IMR-90 (cell line): ENCODE data around the gene CGNL1. TPM values are rescaled to one million over a fixed set of nuclear protein-coding genes. Genes with fewer than 3 reads are reported as not detected.
A peak's percentile ranks its signal among the peaks of the same experiment; 100 is the strongest.

Source experiments
- ATAC-seq: fragments of 200-7000 bp; cut with Tn5 transposase; 2 replicates; pipeline ENCODE4 v1.9.1; 2020; ENCODE audit warnings: low read depth, mild to moderate bottlenecking, moderate library complexity
- BruUV-seq: library from RNA; stranded (reverse); fragments of 400-500 nt; replicated peaks from 2 replicates; lab custom pipeline; 2021; lab: Mats Ljungman, UMichigan
- CTCF ChIA-PET: fragments of 300-600 bp; formaldehyde crosslinking; extraction: SDS; loops from one replicate; lab custom pipeline; 2021; ENCODE audit warnings: antibody characterized with exemption; lab: Yijun Ruan, JAX
- POLR2A ChIA-PET: fragments of 300-600 bp; sonication (Branson Sonifier 250); formaldehyde crosslinking; loops from one replicate; lab custom pipeline; 2022; ENCODE audit warnings: antibody characterized with exemption; ENCODE audit not compliant: unreplicated experiment; lab: Charles Lee
- DNase-seq: peaks from one replicate; pipeline ENCODE4 v3.0.0; 2013
- H2AFZ ChIP-seq: replicated peaks from 2 replicates; pipeline ENCODE3; 2013; ENCODE audit warnings: low read length, mild to moderate bottlenecking; ENCODE audit not compliant: poor library complexity
- H2AK5ac ChIP-seq: 2 replicates; pipeline ENCODE4 v1.6.1; 2013; ENCODE audit warnings: low read depth, low read length, inconsistent platforms
- H2AK9ac ChIP-seq: replicated peaks from 2 replicates; pipeline ENCODE3; 2013; ENCODE audit warnings: mild to moderate bottlenecking, low read depth, low read length, moderate library complexity; ENCODE audit not compliant: poor library complexity
- H2BK120ac ChIP-seq: 2 replicates; pipeline ENCODE4 v1.6.1; 2013; ENCODE audit warnings: low read depth, low read length, inconsistent platforms
- H2BK15ac ChIP-seq: 3 replicates; pipeline ENCODE4 v1.6.1; 2013; ENCODE audit warnings: low read depth, low read length, inconsistent platforms
- H2BK20ac ChIP-seq: 2 replicates; pipeline ENCODE4 v1.6.1; 2013; ENCODE audit warnings: low read depth, mild to moderate bottlenecking, inconsistent platforms, low read length, moderate library complexity
- H2BK5ac ChIP-seq: 2 replicates; pipeline ENCODE4 v1.6.1; 2013; ENCODE audit warnings: mild to moderate bottlenecking, low read depth, low read length, inconsistent platforms; ENCODE audit not compliant: poor library complexity, severe bottlenecking
- H3K14ac ChIP-seq: replicated peaks from 2 replicates; pipeline ENCODE4 v1.6.1; 2013; ENCODE audit warnings: low read depth, low read length, inconsistent platforms
- H3K18ac ChIP-seq: 2 replicates; pipeline ENCODE4 v1.6.1; 2013; ENCODE audit warnings: low read depth, low read length, control low read depth
- H3K23ac ChIP-seq: 2 replicates; pipeline ENCODE4 v1.6.1; 2013; ENCODE audit warnings: low read depth, low read length, inconsistent platforms
- H3K27ac ChIP-seq: 2 replicates; pipeline ENCODE4 v1.5.1; 2013; ENCODE audit warnings: mild to moderate bottlenecking, control low read depth, low read length; ENCODE audit not compliant: insufficient read depth
- H3K27me3 ChIP-seq: 2 replicates; pipeline ENCODE4 v1.6.1; 2013; ENCODE audit warnings: low read length; ENCODE audit not compliant: control insufficient read depth, insufficient read depth
- H3K36me3 ChIP-seq: 2 replicates; pipeline ENCODE4 v1.6.1; 2013; ENCODE audit warnings: low read length, mixed read lengths; ENCODE audit not compliant: control insufficient read depth, insufficient read depth
- H3K4ac ChIP-seq: 2 replicates; pipeline ENCODE4 v1.6.1; 2013; ENCODE audit warnings: low read depth, low read length, inconsistent platforms
- H3K4me1 ChIP-seq: 2 replicates; pipeline ENCODE4 v1.6.1; 2013; ENCODE audit warnings: low read length, mixed read lengths; ENCODE audit not compliant: control insufficient read depth, insufficient read depth
- H3K4me2 ChIP-seq: 2 replicates; pipeline ENCODE4 v1.6.1; 2013; ENCODE audit warnings: low read depth, mild to moderate bottlenecking, control low read depth, low read length, moderate library complexity
- H3K4me3 ChIP-seq: 2 replicates; pipeline ENCODE4 v1.5.1; 2013; ENCODE audit warnings: low read depth, mild to moderate bottlenecking, control low read depth, low read length, moderate library complexity; ENCODE audit not compliant: insufficient read depth
- H3K56ac ChIP-seq: 2 replicates; pipeline ENCODE4 v1.6.1; 2013; ENCODE audit warnings: low read length, inconsistent platforms; ENCODE audit not compliant: insufficient read depth; ENCODE audit errors: extremely low read depth
- H3K79me1 ChIP-seq, 2 experiments: 2 replicates each; pipeline ENCODE4 v1.6.1; 2013; ENCODE audit warnings: low read length in 2 of 2, inconsistent platforms in 1 of 2, low read depth in 1 of 2
- H3K9ac ChIP-seq: 2 replicates; pipeline ENCODE4 v1.6.1; 2013; ENCODE audit warnings: low read depth, low read length, control low read depth
- H3K9me1 ChIP-seq: 2 replicates; pipeline ENCODE4 v1.6.1; 2013; ENCODE audit warnings: low read length, inconsistent platforms; ENCODE audit not compliant: insufficient read depth
- H3K9me3 ChIP-seq: 2 replicates; pipeline ENCODE4 v1.6.1; 2013; ENCODE audit warnings: low read length; ENCODE audit not compliant: control insufficient read depth, insufficient read depth
- H4K20me1 ChIP-seq: 2 replicates; pipeline ENCODE4 v1.6.1; 2013; ENCODE audit warnings: low read length, inconsistent platforms; ENCODE audit not compliant: insufficient read depth
- H4K5ac ChIP-seq: 2 replicates; pipeline ENCODE4 v1.6.1; 2013; ENCODE audit warnings: mild to moderate bottlenecking, low read depth, low read length, control low read depth
- H4K8ac ChIP-seq, 2 experiments: 2 replicates each; pipeline ENCODE4 v1.6.1; 2013; ENCODE audit warnings: low read depth in 2 of 2, low read length in 2 of 2, control low read depth in 1 of 2, inconsistent platforms in 1 of 2
- H4K91ac ChIP-seq: 2 replicates; pipeline ENCODE4 v1.6.1; 2013; ENCODE audit warnings: low read depth, low read length, inconsistent platforms; ENCODE audit not compliant: insufficient read depth
- BHLHE40 ChIP-seq: fragments of 150-350 bp; IDR thresholded peaks from 2 replicates; pipeline ENCODE4 v1.6.1; 2016; ENCODE audit warnings: mild to moderate bottlenecking, low read depth, low read length
- FOS ChIP-seq: fragments of 150-350 bp; IDR thresholded peaks from 2 replicates; pipeline ENCODE4 v1.6.1; 2016; ENCODE audit warnings: low read depth, low read length
- WGBS, 2 experiments: methylation state at CpG; one replicate each; pipeline versions ENCODE4 v1.1.5 to v1.1.7; 2013; ENCODE audit warnings: missing lambda C conversion rate in 2 of 2; ENCODE audit not compliant: insufficient read length in 1 of 2; ENCODE audit errors: extremely low coverage in 2 of 2; 5-methylcytosine and 5-hydroxymethylcytosine counted together
- dilution Hi-C: fragments of 300-500 bp; cut with HindIII; formaldehyde crosslinking; loops from one replicate; pipeline ENCODE4 v1.14.3; 2018; ENCODE audit warnings: low sequenced_read_pairs; ENCODE audit not compliant: unreplicated experiment
- in situ Hi-C: fragments of 300-500 bp; cut with MboI; formaldehyde crosslinking; loops from 3 replicates; pipeline ENCODE4 v1.14.3; 2019; ENCODE audit warnings: low sequenced_read_pairs, inconsistent platforms, mixed read lengths
- intact Hi-C: fragments of 100-400 bp; cut with micrococcal nuclease; formaldehyde crosslinking; loops from 2 replicates; pipeline ENCODE4 v1.10.0; 2022
- polyA plus RNA-seq, 3 experiments: library from polyadenylated mRNA; depleted of rRNA; stranded (reverse); fragments of >200 nt; gene quantifications; 2 replicates each; pipeline ENCODE4 v1.2.3, GENCODE V29; 2012; ENCODE audit warnings: low replicate concordance in 1 of 3
- total RNA-seq: library from RNA; depleted of rRNA; stranded (reverse); fragments of >200 nt; gene quantifications from 2 replicates; pipeline ENCODE4 v1.2.3, GENCODE V29; 2012

Gene CGNL1
- total and polyA plus RNA-seq, 2 of the 4 experiments (the other 2 are of a cell fraction) = 0.07 to 0.18 TPM

- intact Hi-C loops = loop anchor here (5.0 kb wide), 1 partner anchor 97 kb away; no protein-coding TSS in a partner anchor
- no peak overlapping the region for H4K8ac ChIP-seq
- H3K9me3 ChIP-seq = no peaks in the 10 kb centered on the region
- no peak overlapping the region for H3K18ac ChIP-seq
- no peak overlapping the region for H3K4me3 ChIP-seq
- no peaks in the 10 kb centered on the region for H4K20me1 ChIP-seq
- no peaks in the 10 kb centered on the region for H3K36me3 ChIP-seq
- POLR2A ChIA-PET = no interaction called here
- H3K27ac ChIP-seq = no peak overlapping the region
- no TSS peak for BruUV-seq
- H3K4me1 ChIP-seq = peaks cover 3% of the 10 kb centered on the region
- no peak overlapping the region for H2AK5ac ChIP-seq
- no peak overlapping the region for H3K4me2 ChIP-seq
- TF ChIP-seq FOS (peak; percentile 25; the same call in 1 of the 2 replicates), BHLHE40 (no peak)
- WGBS, 2 experiments = no CpG with 5 or more reads among the region's 2 CpGs
- CTCF ChIA-PET = no interaction called here
- no peak overlapping the region for H2BK15ac ChIP-seq
- peaks cover 41% of the 10 kb centered on the region for H3K27me3 ChIP-seq
- DNase-seq (peak; percentile 72), ATAC-seq (peak; percentile 91)
- H2AFZ ChIP-seq = no peak overlapping the region
- dilution Hi-C loops = no loop called here
- no peak overlapping the region for H2BK5ac ChIP-seq
- no peak overlapping the region for H3K56ac ChIP-seq
- in situ Hi-C loops = no loop called here
- no peaks in the 10 kb centered on the region for H3K79me1 ChIP-seq
- H2BK120ac ChIP-seq = no peak overlapping the region
- H3K14ac ChIP-seq = no peak overlapping the region
- H3K23ac ChIP-seq = no peak overlapping the region
- H4K5ac ChIP-seq = no peak overlapping the region
- H3K9me1 ChIP-seq = no peaks in the 10 kb centered on the region
- no peak overlapping the region for H2AK9ac ChIP-seq
- H3K9ac ChIP-seq = no peak overlapping the region
- H2BK20ac ChIP-seq = no peak overlapping the region
- H3K4ac ChIP-seq = no peak overlapping the region
- H4K91ac ChIP-seq = no peak overlapping the region
Measured at GRCh38 chr15:57384816-57385215, 8.5 kb downstream of the CGNL1 start.
